A673 (cell line): ENCODE measurements around the gene LTBP2. TPM values are rescaled to one million over a fixed set of nuclear protein-coding genes. Genes with fewer than 3 reads are reported as not detected.
"Not testable (repeated sequence)": the region's sequence is repeated elsewhere in the genome, so short reads cannot be mapped to it uniquely, and the experiment has no call there.

Source experiments
- BruUV-seq: library from RNA; stranded (reverse); fragments of 400-500 nt; replicated peaks from 2 replicates; lab custom pipeline; 2021; lab: Mats Ljungman, UMichigan
- CTCF ChIA-PET: fragments of 300-600 bp; sonication (Branson Sonifier 250); formaldehyde crosslinking; loops from one replicate; lab custom pipeline; 2022; ENCODE audit warnings: antibody characterized with exemption; lab: Charles Lee
- POLR2A ChIA-PET: fragments of 300-600 bp; sonication (Branson Sonifier 250); formaldehyde crosslinking; loops from one replicate; lab custom pipeline; 2022; ENCODE audit warnings: antibody characterized with exemption; ENCODE audit not compliant: low non-redundant PET; lab: Charles Lee
- DNase-seq: peaks from one replicate; pipeline ENCODE4 v3.0.0-alpha.2; 2015; ENCODE audit warnings: low spot score
- H3K27ac ChIP-seq: fragments of 200-600 bp; sonication (generic); 2 replicates; pipeline ENCODE4 v1.5.1; 2016; ENCODE audit warnings: mixed run types, low read depth, mild to moderate bottlenecking, mixed read lengths, antibody characterized with exemption, low read length; ENCODE audit not compliant: poor library complexity, severe bottlenecking
- H3K27me3 ChIP-seq: fragments of 200-600 bp; sonication (generic); replicated peaks from 2 replicates; pipeline ENCODE4 v1.6.1; 2017; ENCODE audit warnings: mixed run types, low read depth, mild to moderate bottlenecking, mixed read lengths, antibody characterized with exemption, low read length; ENCODE audit not compliant: insufficient read depth, poor library complexity
- H3K36me3 ChIP-seq: fragments of 200-600 bp; sonication (generic); 2 replicates; pipeline ENCODE4 v1.6.1; 2016; ENCODE audit warnings: mixed run types, mild to moderate bottlenecking, mixed read lengths, antibody characterized with exemption, low read length; ENCODE audit not compliant: insufficient read depth, poor library complexity, severe bottlenecking
- H3K4me1 ChIP-seq: fragments of 200-600 bp; sonication (generic); 2 replicates; pipeline ENCODE4 v1.6.1; 2017; ENCODE audit warnings: mixed run types, mild to moderate bottlenecking, mixed read lengths, antibody characterized with exemption, low read length; ENCODE audit not compliant: insufficient read depth, poor library complexity, severe bottlenecking
- H3K4me3 ChIP-seq: fragments of 200-600 bp; sonication (generic); 2 replicates; pipeline ENCODE4 v1.5.1; 2016; ENCODE audit warnings: low read depth, mixed run types, mild to moderate bottlenecking, mixed read lengths, low read length; ENCODE audit not compliant: poor library complexity, severe bottlenecking
- H3K9me3 ChIP-seq: fragments of 200-600 bp; sonication (generic); 2 replicates; pipeline ENCODE4 v1.6.1; 2016; ENCODE audit warnings: mixed run types, low read depth, mild to moderate bottlenecking, mixed read lengths, antibody characterized with exemption, low read length; ENCODE audit not compliant: poor library complexity, severe bottlenecking
- EZH2 ChIP-seq: fragments of 200-600 bp; sonication (generic); IDR thresholded peaks from 2 replicates; pipeline ENCODE4 v1.6.1; 2017; ENCODE audit warnings: borderline replicate concordance, low read depth, mild to moderate bottlenecking, mixed read lengths, antibody characterized with exemption, low read length; ENCODE audit not compliant: poor library complexity, severe bottlenecking
- intact Hi-C: fragments of 100-400 bp; cut with micrococcal nuclease; formaldehyde crosslinking; loops from one replicate; pipeline ENCODE4 v1.10.0; 2022; ENCODE audit not compliant: unreplicated experiment
- total RNA-seq: library from RNA; stranded (reverse); gene quantifications from 2 replicates; pipeline ENCODE4 v1.2.3, GENCODE V29; 2021
- TF ChIP-seq, protein P1 (sequence below): fragments of 300-800, 200-600 bp; sonication (generic); conservative IDR thresholded peaks from 2 replicates; pipeline ENCODE4 v1.5.1; 2017; ENCODE audit warnings: low read depth, mild to moderate bottlenecking, antibody characterized with exemption, low read length, moderate library complexity, mixed read lengths

Gene LTBP2
- total RNA-seq, 1 experiment from 2014 or later, result 0.26 TPM

DNA sequence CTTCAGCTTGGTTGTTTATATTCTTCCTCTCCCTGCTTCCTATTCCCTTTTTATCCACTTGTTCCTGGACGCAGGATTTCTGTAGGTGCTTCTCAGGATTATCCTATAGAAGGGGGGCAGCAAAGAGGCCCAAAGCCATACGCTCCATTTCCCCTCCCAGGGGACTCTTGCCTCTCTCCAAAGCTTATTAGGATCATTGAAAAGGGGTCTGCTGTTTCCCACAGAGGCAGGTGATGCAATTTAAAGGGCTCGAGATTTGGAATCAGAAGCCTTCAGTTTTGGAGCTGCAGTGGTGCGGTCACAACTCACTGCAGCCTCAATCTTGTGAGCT is 154.5 kb downstream of the LTBP2 start:
- TF ChIP-seq EZH2, result no peak
- TF ChIP-seq, protein P1, sequence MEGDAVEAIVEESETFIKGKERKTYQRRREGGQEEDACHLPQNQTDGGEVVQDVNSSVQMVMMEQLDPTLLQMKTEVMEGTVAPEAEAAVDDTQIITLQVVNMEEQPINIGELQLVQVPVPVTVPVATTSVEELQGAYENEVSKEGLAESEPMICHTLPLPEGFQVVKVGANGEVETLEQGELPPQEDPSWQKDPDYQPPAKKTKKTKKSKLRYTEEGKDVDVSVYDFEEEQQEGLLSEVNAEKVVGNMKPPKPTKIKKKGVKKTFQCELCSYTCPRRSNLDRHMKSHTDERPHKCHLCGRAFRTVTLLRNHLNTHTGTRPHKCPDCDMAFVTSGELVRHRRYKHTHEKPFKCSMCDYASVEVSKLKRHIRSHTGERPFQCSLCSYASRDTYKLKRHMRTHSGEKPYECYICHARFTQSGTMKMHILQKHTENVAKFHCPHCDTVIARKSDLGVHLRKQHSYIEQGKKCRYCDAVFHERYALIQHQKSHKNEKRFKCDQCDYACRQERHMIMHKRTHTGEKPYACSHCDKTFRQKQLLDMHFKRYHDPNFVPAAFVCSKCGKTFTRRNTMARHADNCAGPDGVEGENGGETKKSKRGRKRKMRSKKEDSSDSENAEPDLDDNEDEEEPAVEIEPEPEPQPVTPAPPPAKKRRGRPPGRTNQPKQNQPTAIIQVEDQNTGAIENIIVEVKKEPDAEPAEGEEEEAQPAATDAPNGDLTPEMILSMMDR, result no peak
- intact Hi-C loops, result no loop called here
- no peak overlapping the region for H3K4me3 ChIP-seq
- CTCF ChIA-PET, result no interaction called here
- no peak overlapping the region for H3K27ac ChIP-seq
- H3K9me3 ChIP-seq, result no peaks in the 10 kb centered on the region
- POLR2A ChIA-PET, result no interaction called here
- H3K36me3 ChIP-seq, result no peaks in the 10 kb centered on the region
- no peak for DNase-seq
- peaks cover 8% of the 10 kb centered on the region for H3K27me3 ChIP-seq
- H3K4me1 ChIP-seq, result no peaks in the 10 kb centered on the region
- BruUV-seq, result no TSS peak

DNA sequence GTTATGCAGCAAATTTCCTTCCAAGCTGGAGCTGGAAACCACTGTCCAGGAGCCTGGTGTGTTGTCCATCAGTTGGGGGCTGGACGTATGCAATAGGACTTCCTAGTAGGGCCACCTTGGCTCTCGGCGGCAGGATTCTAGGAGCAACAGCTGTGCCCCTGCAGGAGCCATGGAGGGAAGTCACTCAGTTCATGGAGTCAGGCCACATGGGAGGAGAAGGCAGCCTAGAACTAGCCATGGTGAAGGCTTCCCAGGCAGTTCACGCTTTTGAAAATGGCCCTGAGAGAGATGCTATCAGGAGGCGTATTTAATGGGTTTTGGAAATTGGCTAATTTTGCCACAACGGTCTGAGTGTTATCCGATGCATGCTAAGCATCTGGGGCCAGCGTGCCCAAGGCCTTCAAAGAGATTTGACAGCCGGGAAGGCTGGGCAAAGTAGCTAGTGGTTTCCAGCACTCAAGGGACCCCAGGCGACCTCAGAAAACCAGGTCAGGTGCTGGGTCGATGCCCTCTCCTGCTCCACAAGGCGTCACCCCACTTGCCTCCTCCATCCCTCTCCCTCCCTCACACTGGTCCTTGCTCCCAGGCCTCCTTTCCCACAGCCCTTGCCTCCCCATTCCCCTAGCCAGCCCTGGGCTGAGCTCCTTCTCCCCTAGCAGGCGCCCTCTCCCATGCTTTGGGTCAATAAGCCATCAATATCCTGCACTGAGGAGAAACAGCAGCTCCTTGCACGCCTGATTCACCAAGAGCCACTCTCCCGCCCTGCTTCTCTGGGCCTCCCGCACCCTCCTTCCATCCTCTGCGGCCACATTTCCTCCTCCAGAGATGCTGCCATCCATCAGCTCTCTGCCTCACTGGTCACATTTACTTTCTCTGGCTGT is 155.1 kb downstream of the LTBP2 start:
- Histone ChIP-seq H3K27ac (no peak overlapping the region), H3K4me1 (no peaks in the 10 kb centered on the region), H3K27me3 (peaks cover 10% of the 10 kb centered on the region), H3K9me3 (no peaks in the 10 kb centered on the region), H3K4me3 (no peak overlapping the region), H3K36me3 (no peaks in the 10 kb centered on the region)
- TF ChIP-seq EZH2, result no peak
- TF ChIP-seq, protein P1, result no peak
- CTCF ChIA-PET, result interaction anchor here (0.5 kb wide), 1 partner anchor 1545 kb away, joined by 5 read pairs; no protein-coding TSS in a partner anchor
- intact Hi-C loops, result no loop called here
- no TSS peak for BruUV-seq
- DNase-seq, result no peak
- POLR2A ChIA-PET, result no interaction called here

- intact Hi-C loops, BruUV-seq, POLR2A ChIA-PET, H3K4me3 ChIP-seq, DNase-seq, H3K4me1 ChIP-seq, H3K36me3 ChIP-seq, H3K9me3 ChIP-seq, H3K27ac ChIP-seq, CTCF ChIA-PET: not testable (repeated sequence)
- peaks cover 32% of the 10 kb centered on the region for H3K27me3 ChIP-seq
Measured at GRCh38 chr14:74454397-74454796, 157.6 kb downstream of the LTBP2 start.

Other genes with a start within 250 kb of the LTBP2 start
- not detected in 2 replicates for gene SYNDIG1L, start 186.0 kb downstream of the LTBP2 start, total RNA-seq
- 55.1 and 68.8 TPM in 2 replicates for gene NPC2, start 118.9 kb downstream of the LTBP2 start, total RNA-seq
- gene ISCA2, start 118.5 kb downstream of the LTBP2 start, total RNA-seq, result 25.5 and 26.3 TPM in 2 replicates
- gene AREL1, start 100.8 kb upstream of the LTBP2 start, total RNA-seq, result 48.7 and 52.1 TPM in 2 replicates
- gene FCF1, start 100.9 kb upstream of the LTBP2 start, total RNA-seq, result 73.1 and 74.2 TPM in 2 replicates
- gene YLPM1, start 151.1 kb upstream of the LTBP2 start, total RNA-seq, result 91.2 and 94.3 TPM in 2 replicates